Tibial artery (tissue), 4 donors: ENCODE results near the gene SPOCD1.

Experiments
- DNase-seq, 2 donors: peaks; one replicate each; pipeline ENCODE4 v3.0.0-alpha.2; 2019
- H3K27ac ChIP-seq, 2 donors: fragments of 200-600 bp; sonication (generic) in 1 of 2; 1 replicate in 1 of 2; 2 replicates in 1 of 2; pipeline ENCODE4 v1.5.1; 2018 to 2019; ENCODE audit warnings: mild to moderate bottlenecking in 1 of 2
- H3K27me3 ChIP-seq, 2 donors: fragments of 200-600 bp; sonication (generic) in 1 of 2; one replicate each; pipeline versions ENCODE4 v1.5.1 to v1.6.0; 2016 to 2019
- H3K36me3 ChIP-seq, 3 donors: fragments of 200-600 bp; sonication (generic) in 2 of 3; one replicate each; pipeline ENCODE4 v1.5.1; 2016 to 2019; ENCODE audit warnings: mild to moderate bottlenecking in 2 of 3
- H3K4me1 ChIP-seq, 4 donors: fragments of 200-600 bp; sonication (generic) in 2 of 4; 1 replicate in 3 of 4; 2 replicates in 1 of 4; pipeline ENCODE4 v1.5.1; 2016 to 2019
- H3K4me3 ChIP-seq, 2 donors: fragments of 200-600 bp; sonication (generic) in 1 of 2; 1 replicate in 1 of 2; 2 replicates in 1 of 2; pipeline ENCODE4 v1.5.1; 2018 to 2019; ENCODE audit warnings: mild to moderate bottlenecking in 2 of 2
- H3K9me3 ChIP-seq, 3 donors: fragments of 200-600 bp; sonication (generic) in 1 of 3; one replicate each; pipeline ENCODE4 v1.5.1; 2016 to 2019
- CTCF ChIP-seq, 2 experiments: fragments of 200-600 bp in 1 of 2; fragments of 450-650 bp in 1 of 2; IDR thresholded peaks; one replicate each; pipeline ENCODE4 v1.5.1; 2017 to 2019; ENCODE audit warnings: antibody characterized with exemption in 2 of 2, mild to moderate bottlenecking in 1 of 2, moderate library complexity in 1 of 2
- intact Hi-C: fragments of 100-400 bp; cut with DNase I; formaldehyde crosslinking; loops from one replicate; pipeline ENCODE4 v1.15.0; 2023; ENCODE audit warnings: low total_unique reads

Gene SPOCD1

DNA sequence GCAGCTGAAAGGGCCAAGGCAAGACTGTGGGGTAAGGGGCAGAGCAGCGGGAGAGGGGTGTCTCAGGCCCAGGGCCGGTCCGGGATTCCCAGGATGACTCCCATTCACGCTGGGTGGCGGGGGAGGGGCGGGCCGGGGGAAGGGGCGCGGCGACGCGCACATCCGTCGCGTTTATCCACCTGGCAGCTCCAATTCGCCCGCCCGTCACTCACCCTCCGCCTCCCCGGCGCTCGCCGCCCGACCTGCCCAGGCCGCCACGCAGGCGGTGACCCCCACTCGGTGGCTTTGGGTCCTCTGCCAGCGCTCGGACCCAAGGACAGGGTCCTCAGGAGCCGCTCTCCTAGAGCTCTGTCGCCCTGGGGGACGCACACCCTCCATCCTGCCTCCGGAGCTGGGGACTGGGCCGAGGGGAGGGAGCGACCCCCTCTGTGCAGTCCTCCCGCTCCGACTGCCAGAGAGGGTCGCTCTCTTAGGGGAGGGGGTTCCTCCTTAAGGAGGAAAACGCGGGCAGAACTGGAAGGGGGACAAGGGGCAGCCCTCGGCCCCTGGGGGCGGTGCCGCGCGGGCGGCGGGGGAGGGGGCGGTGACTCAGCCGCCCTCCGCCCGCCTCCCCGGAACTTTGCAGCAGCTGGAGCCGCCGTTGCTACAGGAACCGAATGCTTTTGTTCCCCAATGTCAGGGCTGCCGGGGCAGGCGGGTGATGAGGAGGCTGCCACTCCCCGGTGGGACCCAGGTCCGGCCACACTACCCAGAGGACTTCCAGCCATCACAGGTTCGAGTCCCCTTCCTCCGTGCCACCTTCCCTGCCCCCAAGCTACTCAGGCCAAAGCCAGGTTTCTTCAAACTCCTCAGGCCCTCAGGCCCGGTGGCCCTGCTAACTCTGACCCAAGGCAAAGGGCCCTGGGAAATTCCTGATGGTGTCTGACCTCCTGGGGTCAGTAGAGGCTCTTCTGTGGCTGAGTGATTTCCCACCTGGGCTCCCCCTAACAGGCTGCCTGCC lies 55.1 kb downstream of the SPOCD1 start:
- no peaks in the 10 kb centered on the region for H3K36me3 ChIP-seq
- H3K27ac ChIP-seq = peak overlapping the region in 1 of 2 donors; percentile 50
- intact Hi-C loops = loop anchor here (10.0 kb wide), 1 partner anchor 204 kb away; no protein-coding TSS in a partner anchor
- peaks cover 0 to 28% of the 10 kb centered on the region in 2 donors for H3K27me3 ChIP-seq
- H3K4me1 ChIP-seq = peaks cover 0 to 47% (median 39%) of the 10 kb centered on the region in 4 donors
- no peak for TF ChIP-seq CTCF (IDR thresholded peaks at IDR 0.05)
- peak overlapping the region; percentile 46 to 56 for H3K4me3 ChIP-seq
- no peaks in the 10 kb centered on the region for H3K9me3 ChIP-seq
- peak; percentile 49 to 75 for DNase-seq

DNA sequence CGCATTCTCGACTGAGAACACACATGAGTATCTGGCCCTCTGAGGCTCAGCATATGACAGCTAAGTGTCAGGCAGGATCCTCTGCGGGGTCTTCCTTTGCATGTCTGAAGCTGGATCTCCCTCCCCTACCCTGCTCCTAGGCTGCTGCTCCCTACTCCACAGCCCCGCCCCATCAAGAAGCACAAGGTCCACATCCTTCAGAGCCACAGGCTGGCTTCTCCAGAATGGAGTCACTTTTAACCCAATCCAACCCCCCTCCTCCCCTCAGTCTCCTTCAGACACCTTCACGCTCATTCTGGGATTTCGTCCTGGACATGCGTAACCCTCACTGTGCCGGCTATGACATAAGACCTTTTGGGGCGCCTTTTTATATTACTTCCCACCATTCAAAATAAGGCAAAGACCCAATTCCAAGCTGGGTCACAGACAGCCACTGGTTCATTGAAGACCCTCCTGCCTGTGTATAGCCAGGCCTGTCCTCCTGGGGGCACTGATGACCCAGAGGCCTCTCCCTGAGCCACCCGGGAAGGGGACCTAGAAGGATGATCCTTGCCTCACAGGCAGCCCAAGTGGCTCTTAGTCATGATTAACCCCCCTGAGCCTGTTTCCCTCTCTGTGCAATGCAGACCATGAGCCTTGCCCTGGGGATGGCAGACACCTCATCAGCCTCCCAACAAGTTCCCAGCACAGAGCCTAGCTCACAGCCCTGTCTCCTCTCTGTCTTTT lies 56.4 kb downstream of the SPOCD1 start:
- DNase-seq = no peak
- Histone ChIP-seq H3K9me3 (no peaks in the 10 kb centered on the region), H3K27me3 (peaks cover 0 to 26% of the 10 kb centered on the region in 2 donors), H3K4me3 (no peak overlapping the region), H3K27ac (no peak overlapping the region), H3K36me3 (no peaks in the 10 kb centered on the region), H3K4me1 (peaks cover 0 to 53% (median 42%) of the 10 kb centered on the region in 4 donors)
- TF ChIP-seq CTCF (IDR thresholded peaks at IDR 0.05) = no peak
- intact Hi-C loops = loop anchor here (10.0 kb wide), 1 partner anchor 205 kb away; no protein-coding TSS in a partner anchor

GRCh38 chr1:31758823-31759222 lies 57.0 kb downstream of the SPOCD1 start:
- no peaks in the 10 kb centered on the region for H3K9me3 ChIP-seq
- H3K27ac ChIP-seq = no peak overlapping the region
- TF ChIP-seq CTCF (IDR thresholded peaks at IDR 0.05) = no peak
- H3K36me3 ChIP-seq = no peaks in the 10 kb centered on the region
- DNase-seq = no peak
- no peak overlapping the region for H3K4me3 ChIP-seq
- intact Hi-C loops = no loop called here
- H3K27me3 ChIP-seq = peaks cover 0 to 25% of the 10 kb centered on the region in 2 donors
- H3K4me1 ChIP-seq = peaks cover 0 to 57% (median 46%) of the 10 kb centered on the region in 4 donors

DNA sequence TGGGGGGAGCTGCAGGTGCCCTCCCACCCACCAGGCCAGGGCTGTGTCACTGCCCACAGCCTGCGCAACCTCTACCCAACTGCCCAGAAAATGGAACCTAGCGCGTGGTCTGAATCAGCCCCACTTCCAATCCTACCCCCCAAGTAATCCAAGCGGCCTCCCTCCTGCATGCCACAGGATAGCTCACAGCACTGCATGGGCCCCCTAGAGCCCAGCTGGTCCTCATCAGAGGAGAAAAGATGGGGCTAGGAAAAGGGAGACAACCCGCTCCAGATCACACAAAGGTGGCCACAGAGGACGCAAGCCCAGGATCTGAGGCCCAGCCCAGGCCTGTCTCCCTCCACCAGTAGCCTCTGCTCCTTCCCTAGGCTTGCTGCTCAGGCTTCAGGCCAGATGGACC lies 57.8 kb downstream of the SPOCD1 start:
- Histone ChIP-seq H3K4me3 (no peak overlapping the region), H3K36me3 (no peaks in the 10 kb centered on the region), H3K9me3 (no peaks in the 10 kb centered on the region), H3K4me1 (peaks cover 0 to 57% (median 46%) of the 10 kb centered on the region in 4 donors), H3K27me3 (peaks cover 0 to 23% of the 10 kb centered on the region in 2 donors), H3K27ac (no peak overlapping the region)
- no peak for DNase-seq
- no peak for TF ChIP-seq CTCF (IDR thresholded peaks at IDR 0.05)
- intact Hi-C loops = no loop called here

GRCh38 chr1:31757204-31757679 lies 58.6 kb downstream of the SPOCD1 start:
- no peaks in the 10 kb centered on the region for H3K36me3 ChIP-seq
- no peak for TF ChIP-seq CTCF (IDR thresholded peaks at IDR 0.05)
- H3K27ac ChIP-seq = no peak overlapping the region
- intact Hi-C loops = no loop called here
- no peaks in the 10 kb centered on the region for H3K9me3 ChIP-seq
- no peak for DNase-seq
- peaks cover 0 to 15% of the 10 kb centered on the region in 2 donors for H3K27me3 ChIP-seq
- H3K4me3 ChIP-seq = no peak overlapping the region
- peaks cover 0 to 53% (median 41%) of the 10 kb centered on the region in 4 donors for H3K4me1 ChIP-seq
